ENCODE measurements around the gene EZH1. TPM values are rescaled to one million over a fixed set of nuclear protein-coding genes. Genes with fewer than 3 reads are reported as not detected.
"Not testable (repeated sequence)": the region's sequence is repeated elsewhere in the genome, so short reads cannot be mapped to it uniquely, and the experiment has no call there.

EZH1 gene
- total RNA-seq, 2 experiments from 2014 or later, result 52.6 to 54.0 TPM

DNA sequence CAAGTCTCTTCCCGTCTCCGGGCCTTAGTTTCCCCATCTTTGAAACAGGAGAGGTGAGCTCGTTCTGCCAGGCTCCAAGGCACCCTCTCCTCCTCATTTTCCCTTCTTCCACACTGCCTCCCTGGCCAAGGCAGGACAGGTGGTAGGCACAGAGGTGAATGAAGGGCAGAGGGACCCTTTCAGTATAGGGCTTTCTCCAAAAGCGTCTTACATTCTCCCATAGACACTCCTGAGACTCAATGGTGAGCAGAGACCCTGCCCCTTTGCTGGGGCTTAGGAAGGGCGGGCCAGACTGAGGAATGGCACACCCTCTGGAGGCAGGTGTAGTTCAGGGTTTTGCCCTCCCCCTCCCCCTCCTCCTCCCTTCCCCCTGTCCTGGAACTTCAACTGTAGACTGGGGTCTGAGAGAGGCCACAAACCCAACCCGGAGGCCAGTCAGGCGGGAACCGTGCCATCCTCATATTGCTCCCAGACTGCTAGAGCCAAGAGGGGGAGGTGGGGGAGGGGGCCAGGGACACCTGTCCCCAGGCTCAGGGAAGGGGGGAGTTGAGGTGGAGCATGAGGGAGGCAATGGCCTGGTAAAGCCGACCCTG is 70.0 kb downstream of the EZH1 start:
- H3K4me1 Mint-ChIP-seq, result peaks cover 49% of the 10 kb centered on the region
- H3K27me3 Mint-ChIP-seq, result peaks cover 50% of the 10 kb centered on the region
- H3K27ac Mint-ChIP-seq, result no peak overlapping the region
- H3K4me3 Mint-ChIP-seq, result no peak overlapping the region
- DNase-seq, result no peak
- no peaks in the 10 kb centered on the region for H3K36me3 Mint-ChIP-seq (ENCODE audit: low read depth)
- H3K9me3 Mint-ChIP-seq, result no peaks in the 10 kb centered on the region
- CTCF ChIA-PET, result interaction anchor here (1.1 to 2.2 kb wide), 2 partner anchors 69 to 96 kb away, joined by 3 to 11 read pairs; no protein-coding TSS in a partner anchor
- POLR2A ChIA-PET, result no interaction called here

- H3K36me3 Mint-ChIP-seq (ENCODE audit: low read depth), result no peaks in the 10 kb centered on the region
- peaks cover 44% of the 10 kb centered on the region for H3K4me1 Mint-ChIP-seq
- CTCF ChIA-PET, result interaction anchor here (0.6 to 2.2 kb wide), 3 partner anchors 68 to 590 kb away, joined by 3 to 11 read pairs (median 8); no protein-coding TSS in a partner anchor
- H3K27ac Mint-ChIP-seq, result no peak overlapping the region
- POLR2A ChIA-PET, result no interaction called here
- peaks cover 55% of the 10 kb centered on the region for H3K27me3 Mint-ChIP-seq
- DNase-seq, result no peak
- no peak overlapping the region for H3K4me3 Mint-ChIP-seq
- no peaks in the 10 kb centered on the region for H3K9me3 Mint-ChIP-seq
Observed at GRCh38 chr17:42673885-42674754, 70.7 kb downstream of the EZH1 start.

DNA sequence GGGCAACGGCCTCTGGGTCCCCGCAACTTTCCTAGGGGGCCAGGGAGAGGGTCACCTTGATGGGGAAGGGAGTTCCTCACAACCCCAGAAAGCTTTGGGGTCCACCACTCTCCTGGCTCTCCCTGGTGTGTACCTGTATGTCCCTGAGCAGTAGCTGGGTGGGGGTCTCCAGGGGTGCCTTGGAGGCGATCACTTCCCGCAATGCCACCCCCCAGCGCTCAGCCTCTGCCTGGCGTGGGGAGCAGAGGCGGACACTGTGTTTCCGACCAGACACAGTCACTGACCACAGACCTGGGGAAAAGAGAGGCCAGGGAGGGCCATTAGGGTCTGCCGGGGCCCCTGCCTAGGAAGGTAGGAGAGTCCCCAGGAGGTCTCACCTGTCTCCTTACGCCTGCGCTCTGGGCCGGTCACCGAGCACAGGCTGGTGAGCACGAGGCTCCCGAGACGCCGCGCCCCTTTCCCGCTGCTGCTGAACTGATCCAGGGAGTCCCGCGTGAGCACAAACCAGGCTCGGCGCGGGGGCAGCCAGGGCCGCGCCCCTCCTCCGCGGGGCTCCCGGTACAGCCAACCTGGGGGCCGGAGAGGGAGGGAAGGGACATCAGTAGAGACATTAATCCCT is 71.5 kb downstream of the EZH1 start:
- H3K4me1 Mint-ChIP-seq, result peaks cover 37% of the 10 kb centered on the region
- no peak for DNase-seq
- CTCF ChIA-PET, result interaction anchor here (0.6 to 2.2 kb wide), 2 partner anchors 95 to 589 kb away, joined by 8 to 11 read pairs; no protein-coding TSS in a partner anchor
- peaks cover 58% of the 10 kb centered on the region for H3K27me3 Mint-ChIP-seq
- no peaks in the 10 kb centered on the region for H3K9me3 Mint-ChIP-seq
- POLR2A ChIA-PET, result no interaction called here
- H3K36me3 Mint-ChIP-seq (ENCODE audit: low read depth), result no peaks in the 10 kb centered on the region
- no peak overlapping the region for H3K27ac Mint-ChIP-seq
- no peak overlapping the region for H3K4me3 Mint-ChIP-seq

DNA sequence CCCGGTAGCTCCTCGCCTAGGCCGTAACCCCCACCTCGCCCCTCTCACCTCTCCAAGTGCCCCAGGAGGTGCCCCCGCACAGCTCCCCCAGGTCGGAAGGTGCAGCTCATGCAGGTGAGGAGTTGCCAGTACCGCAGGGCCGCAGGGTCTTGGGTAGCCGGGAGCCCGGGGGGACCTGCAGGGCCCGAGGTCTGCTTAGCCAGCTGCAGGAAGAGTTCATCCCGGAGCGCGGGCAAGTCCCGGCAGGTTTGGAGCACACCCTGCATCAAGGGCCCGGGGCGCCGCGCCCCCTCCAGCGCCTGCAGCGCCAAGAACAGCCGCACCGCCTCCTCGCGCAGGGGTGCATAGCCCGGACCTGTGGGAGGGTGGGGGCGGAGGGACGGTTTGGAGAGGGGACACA is 72.8 kb downstream of the EZH1 start:
- H3K27me3 Mint-ChIP-seq, result peaks cover 57% of the 10 kb centered on the region
- DNase-seq, result no peak
- H3K36me3 Mint-ChIP-seq (ENCODE audit: low read depth), result no peaks in the 10 kb centered on the region
- ChIA-PET CTCF (interaction anchor here (1.1 to 4.3 kb wide), 3 partner anchors 8 to 12 kb away, joined by 3 to 18 read pairs (median 8); partner anchors contain the start of gene CCR10), POLR2A (no interaction called here)
- peaks cover 27% of the 10 kb centered on the region for H3K4me1 Mint-ChIP-seq
- H3K4me3 Mint-ChIP-seq, result no peak overlapping the region
- no peak overlapping the region for H3K27ac Mint-ChIP-seq
- H3K9me3 Mint-ChIP-seq, result no peaks in the 10 kb centered on the region

DNA sequence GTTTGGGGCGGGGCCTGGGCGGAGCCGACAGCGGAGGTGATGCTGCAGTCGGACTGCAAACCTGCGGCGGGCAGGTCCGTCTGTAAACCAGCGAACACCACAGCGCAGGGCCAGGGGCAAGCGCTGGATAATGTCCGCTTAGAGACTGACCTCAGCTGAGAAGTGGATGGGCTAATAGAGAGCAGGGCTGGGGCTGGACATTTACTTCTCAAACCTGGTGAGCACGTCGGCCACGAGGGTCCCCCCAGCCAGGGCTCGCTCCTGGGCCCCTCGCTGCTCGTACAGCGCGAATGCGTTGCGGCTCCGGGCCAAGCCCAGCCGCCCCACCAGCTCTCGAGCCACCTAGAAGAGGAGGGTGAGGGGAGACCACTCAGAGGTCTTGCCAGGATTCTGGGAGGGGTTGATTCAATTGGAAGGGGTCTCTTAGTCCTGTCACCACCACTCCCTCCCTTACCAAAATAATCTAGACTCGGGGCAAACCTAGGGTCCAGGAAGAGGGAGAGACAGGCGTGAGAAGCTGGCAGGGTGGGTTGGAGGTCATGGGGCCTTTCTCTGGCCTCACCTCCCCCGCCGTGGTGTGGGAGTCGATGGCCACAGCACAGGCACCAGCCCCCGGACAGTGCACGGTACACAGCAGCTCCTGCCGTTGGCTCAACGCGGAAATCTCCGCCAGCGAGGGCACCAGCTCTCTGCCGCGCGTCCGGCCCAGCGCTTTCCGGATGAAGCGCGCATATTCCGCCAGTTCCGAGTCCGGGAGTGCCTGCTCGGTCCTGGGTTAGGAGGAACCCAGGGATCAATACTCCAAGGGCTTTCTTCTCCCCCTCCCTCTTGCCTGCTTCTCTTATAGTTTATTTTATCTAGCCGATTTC is 73.8 kb downstream of the EZH1 start:
- no peak for DNase-seq
- Mint-ChIP-seq H3K4me3 (peak overlapping the region; percentile 48), H3K9me3 (no peaks in the 10 kb centered on the region), H3K27ac (no peak overlapping the region), H3K4me1 (peaks cover 23% of the 10 kb centered on the region), H3K27me3 (peaks cover 51% of the 10 kb centered on the region), H3K36me3 (ENCODE audit: low read depth) (no peaks in the 10 kb centered on the region)
- ChIA-PET CTCF (interaction anchor here (1.1 to 4.3 kb wide), 4 partner anchors 8 to 93 kb away, joined by 3 to 18 read pairs (median 7); partner anchors contain the start of gene CCR10), POLR2A (no interaction called here)

- H3K27me3 Mint-ChIP-seq, result peaks cover 50% of the 10 kb centered on the region
- CTCF ChIA-PET, result interaction anchor here (1.4 to 4.3 kb wide), 5 partner anchors 8 to 92 kb away, joined by 3 to 18 read pairs (median 6); partner anchors contain the start of genes CCR10 and TUBG2
- POLR2A ChIA-PET, result interaction anchor here (0.6 kb wide), 1 partner anchor 23 kb away, joined by 10 read pairs; no protein-coding TSS in a partner anchor
- H3K4me1 Mint-ChIP-seq, result peaks cover 23% of the 10 kb centered on the region
- no peak overlapping the region for H3K27ac Mint-ChIP-seq
- DNase-seq, result peak; percentile 41
- H3K36me3 Mint-ChIP-seq (ENCODE audit: low read depth), result no peaks in the 10 kb centered on the region
- H3K9me3 Mint-ChIP-seq, result no peaks in the 10 kb centered on the region
- H3K4me3 Mint-ChIP-seq, result peak overlapping the region; percentile 48
Observed at GRCh38 chr17:42669977-42670788, 74.7 kb downstream of the EZH1 start.

- no peaks in the 10 kb centered on the region for H3K36me3 Mint-ChIP-seq (ENCODE audit: low read depth)
- no peak for DNase-seq
- H3K4me3 Mint-ChIP-seq, result no peak overlapping the region
- ChIA-PET CTCF (interaction anchor here (1.4 to 4.3 kb wide), 4 partner anchors 10 to 91 kb away, joined by 3 to 18 read pairs (median 6); partner anchors contain the start of genes CCR10 and TUBG2), POLR2A (no interaction called here)
- H3K27ac Mint-ChIP-seq, result no peak overlapping the region
- H3K4me1 Mint-ChIP-seq, result peaks cover 21% of the 10 kb centered on the region
- H3K9me3 Mint-ChIP-seq, result no peaks in the 10 kb centered on the region
- peaks cover 44% of the 10 kb centered on the region for H3K27me3 Mint-ChIP-seq
Observed at GRCh38 chr17:42669705-42669976, 75.2 kb downstream of the EZH1 start.

DNA sequence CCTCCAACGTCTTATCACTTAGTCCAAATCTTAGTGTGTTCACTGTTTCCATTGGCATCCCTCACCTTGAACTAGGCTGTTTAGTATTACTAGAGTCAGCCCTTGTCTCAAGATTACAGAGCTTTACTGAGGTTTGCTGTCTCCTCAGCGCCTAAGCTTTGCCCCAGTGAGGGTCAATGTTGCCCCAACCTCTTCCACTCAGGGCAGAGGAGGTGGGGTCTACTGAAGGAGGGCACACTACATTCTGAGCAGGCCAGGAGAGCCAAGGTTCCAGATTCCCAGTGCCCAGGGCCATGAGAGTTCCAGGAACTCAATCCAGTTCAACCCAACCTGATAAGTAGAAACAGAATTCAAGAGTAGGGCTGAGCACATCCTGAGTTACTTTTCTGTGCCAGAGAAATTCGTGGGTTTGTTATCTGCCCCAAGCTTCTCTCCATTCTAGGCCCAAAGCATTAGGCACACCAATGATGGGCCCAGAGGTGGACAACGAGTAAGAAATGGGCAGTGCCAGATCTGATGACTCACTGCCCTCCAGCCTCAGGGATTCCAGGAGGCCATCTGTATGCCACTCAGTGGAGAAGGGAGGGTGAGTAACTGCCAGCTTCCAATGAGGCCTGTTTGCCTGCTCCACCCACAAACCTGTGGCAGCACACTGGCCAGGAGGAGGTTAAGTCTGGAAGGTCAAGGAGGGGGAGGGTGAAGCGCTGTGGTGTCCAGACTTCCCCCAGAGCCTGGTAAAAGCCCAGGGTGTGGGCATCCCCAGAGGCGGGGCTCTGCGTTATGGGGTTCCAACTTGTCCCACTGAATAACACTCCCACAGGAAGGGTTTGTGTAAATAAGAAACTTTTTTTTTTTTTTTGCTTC is 77.5 kb downstream of the EZH1 start:
- CTCF ChIA-PET, result interaction anchor here (0.7 to 0.8 kb wide), 2 partner anchors 12 to 90 kb away, joined by 3 to 4 read pairs; partner anchors contain the start of gene PSMC3IP

GRCh38 chr17:42666126-42666525 is 78.7 kb downstream of the EZH1 start:
- DNase-seq; H3K4me3 Mint-ChIP-seq; H3K9me3 Mint-ChIP-seq; H3K27ac Mint-ChIP-seq; POLR2A ChIA-PET; H3K36me3 Mint-ChIP-seq (ENCODE audit: low read depth); H3K4me1 Mint-ChIP-seq: not testable (repeated sequence)
- H3K27me3 Mint-ChIP-seq, result peaks cover 19% of the 10 kb centered on the region
- CTCF ChIA-PET, result interaction anchor here (0.8 kb wide), 1 partner anchor 88 kb away, joined by 3 read pairs; the partner anchor contains the start of gene PSMC3IP

More for the DNA sequence above, 77.5 kb downstream of the EZH1 start:
- H3K27ac Mint-ChIP-seq, result no peak overlapping the region
- no peaks in the 10 kb centered on the region for H3K9me3 Mint-ChIP-seq
- DNase-seq, result no peak
- POLR2A ChIA-PET, result no interaction called here
- H3K4me1 Mint-ChIP-seq, result peaks cover 16% of the 10 kb centered on the region
- H3K4me3 Mint-ChIP-seq, result no peak overlapping the region
- H3K36me3 Mint-ChIP-seq (ENCODE audit: low read depth), result no peaks in the 10 kb centered on the region
- H3K27me3 Mint-ChIP-seq, result peaks cover 28% of the 10 kb centered on the region

DNA sequence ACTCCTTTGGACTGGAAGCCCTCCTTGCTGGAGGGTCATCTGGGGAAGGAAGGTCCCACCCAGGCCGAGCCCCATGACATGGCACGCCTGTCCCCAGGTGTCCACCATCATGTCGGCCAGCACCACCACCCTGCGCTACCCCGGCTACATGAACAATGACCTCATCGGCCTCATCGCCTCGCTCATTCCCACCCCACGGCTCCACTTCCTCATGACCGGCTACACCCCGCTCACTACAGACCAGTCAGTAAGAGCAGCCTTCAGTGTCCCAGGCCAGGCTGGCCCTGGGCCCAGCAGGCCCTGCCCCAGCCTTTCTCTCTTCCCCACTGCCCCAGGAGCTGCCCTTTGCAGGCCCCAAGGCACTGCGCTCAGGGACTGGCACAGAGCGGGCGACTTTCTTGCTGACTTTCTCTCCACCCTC is 79.2 kb downstream of the EZH1 start:
- H3K9me3 Mint-ChIP-seq, result no peaks in the 10 kb centered on the region
- peaks cover 5% of the 10 kb centered on the region for H3K4me1 Mint-ChIP-seq
- no peak overlapping the region for H3K27ac Mint-ChIP-seq
- peaks cover 14% of the 10 kb centered on the region for H3K27me3 Mint-ChIP-seq
- H3K36me3 Mint-ChIP-seq (ENCODE audit: low read depth), result no peaks in the 10 kb centered on the region
- ChIA-PET POLR2A (no interaction called here), CTCF (no interaction called here)
- H3K4me3 Mint-ChIP-seq, result no peak overlapping the region
- DNase-seq, result no peak

Data from activated CD4-positive, alpha-beta T cell treated with anti-CD3 and anti-CD28 coated beads, Interleukin-2, amount 10 ng/mL, durations not matched to agents 7 days and 5 days (primary cell).